NT2/D1 (cell line): ENCODE data around the gene RERE.

Experiments
- SUZ12 ChIP-seq: IDR thresholded peaks from 2 replicates; pipeline ENCODE4 v1.6.1; 2011; ENCODE audit not compliant: insufficient read length, insufficient read depth; ENCODE audit errors: extremely low read depth
- YY1 ChIP-seq: IDR thresholded peaks from 2 replicates; pipeline ENCODE4 v1.6.1; 2011; ENCODE audit not compliant: insufficient read length, insufficient read depth

DNA sequence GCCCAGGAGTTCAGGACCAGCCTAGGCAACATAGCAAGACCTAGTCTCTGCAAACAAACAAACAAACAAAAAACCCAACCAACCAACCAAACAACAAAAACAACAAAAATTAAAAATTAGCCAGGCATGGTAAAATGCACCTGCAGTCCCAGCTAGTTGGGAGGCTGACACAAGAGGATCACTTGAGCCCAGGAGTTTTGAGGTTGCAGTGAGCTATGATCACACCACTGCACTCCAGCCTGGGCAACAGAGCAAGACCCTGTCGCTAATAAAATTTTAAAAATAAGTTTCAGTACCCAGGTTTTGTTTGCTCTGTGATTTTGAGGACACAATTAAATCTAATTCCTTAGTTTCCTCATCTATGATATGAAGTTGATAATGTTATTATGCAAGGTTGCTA, 298.3 kb downstream of the RERE start:
- no peak for TF ChIP-seq YY1
- no peak for TF ChIP-seq SUZ12
